ENCODE results near the gene CRB2.

DNA sequence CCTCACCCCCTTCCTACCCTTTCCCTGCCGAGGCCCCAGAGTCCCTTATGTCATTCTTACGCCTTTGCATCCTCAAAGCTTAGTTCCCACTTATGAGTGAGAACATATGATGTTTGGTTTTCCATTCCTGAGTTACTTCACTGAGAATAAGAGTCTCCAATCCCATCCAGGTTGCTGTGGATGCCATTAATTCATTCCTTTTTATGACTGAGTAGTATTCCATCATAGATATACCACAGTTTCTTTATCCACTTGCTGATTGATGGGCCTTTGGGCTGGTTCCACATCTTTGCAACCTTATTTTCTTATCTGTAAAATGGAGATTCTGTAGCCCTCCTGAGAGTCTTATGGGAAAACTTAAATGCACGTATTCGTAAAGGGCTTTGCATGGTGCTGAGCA is 36.8 kb downstream of the CRB2 start:
- TF ChIP-seq, protein P1, sequence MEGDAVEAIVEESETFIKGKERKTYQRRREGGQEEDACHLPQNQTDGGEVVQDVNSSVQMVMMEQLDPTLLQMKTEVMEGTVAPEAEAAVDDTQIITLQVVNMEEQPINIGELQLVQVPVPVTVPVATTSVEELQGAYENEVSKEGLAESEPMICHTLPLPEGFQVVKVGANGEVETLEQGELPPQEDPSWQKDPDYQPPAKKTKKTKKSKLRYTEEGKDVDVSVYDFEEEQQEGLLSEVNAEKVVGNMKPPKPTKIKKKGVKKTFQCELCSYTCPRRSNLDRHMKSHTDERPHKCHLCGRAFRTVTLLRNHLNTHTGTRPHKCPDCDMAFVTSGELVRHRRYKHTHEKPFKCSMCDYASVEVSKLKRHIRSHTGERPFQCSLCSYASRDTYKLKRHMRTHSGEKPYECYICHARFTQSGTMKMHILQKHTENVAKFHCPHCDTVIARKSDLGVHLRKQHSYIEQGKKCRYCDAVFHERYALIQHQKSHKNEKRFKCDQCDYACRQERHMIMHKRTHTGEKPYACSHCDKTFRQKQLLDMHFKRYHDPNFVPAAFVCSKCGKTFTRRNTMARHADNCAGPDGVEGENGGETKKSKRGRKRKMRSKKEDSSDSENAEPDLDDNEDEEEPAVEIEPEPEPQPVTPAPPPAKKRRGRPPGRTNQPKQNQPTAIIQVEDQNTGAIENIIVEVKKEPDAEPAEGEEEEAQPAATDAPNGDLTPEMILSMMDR (IDR thresholded peaks at IDR 0.05): no peak
- no peak for TF ChIP-seq EZH2 (IDR thresholded peaks at IDR 0.05; ENCODE audit: borderline replicate concordance, insufficient read depth, low read depth, low read length, poor library complexity, severe bottlenecking)
